Measurements from ENCODE around the gene COG7.
"Not testable (repeated sequence)": the region's sequence is repeated elsewhere in the genome, so short reads cannot be mapped to it uniquely, and the experiment has no call there.

Gene COG7

DNA sequence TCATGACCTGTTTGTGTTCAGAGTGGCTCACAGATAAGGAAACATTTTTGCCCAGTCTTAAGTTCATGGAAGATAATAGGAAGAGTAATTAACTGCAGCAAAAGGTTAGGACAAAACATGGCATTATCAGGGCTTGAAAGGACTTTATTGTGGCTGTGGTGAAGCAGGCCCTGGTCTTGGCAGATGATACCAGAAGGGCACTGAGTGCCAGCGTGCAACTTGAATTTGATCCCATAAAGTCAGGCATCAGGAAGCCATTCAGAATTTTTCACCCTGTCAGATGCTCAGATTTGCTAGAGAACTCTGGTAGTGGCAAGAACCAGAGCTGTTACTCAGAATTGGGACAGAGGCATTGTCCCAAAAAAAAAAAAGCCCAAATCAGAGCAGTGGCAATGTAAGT lies 11.2 kb upstream of the COG7 start:
- no peak for DNase-seq (ENCODE audit: low spot score)
- in situ Hi-C loops (cut with MboI; ENCODE audit: low pct_unique_long_range_greater_than_20kb, low sequenced_read_pairs, unreplicated experiment) = no loop called here
- TF ChIP-seq, protein P1, sequence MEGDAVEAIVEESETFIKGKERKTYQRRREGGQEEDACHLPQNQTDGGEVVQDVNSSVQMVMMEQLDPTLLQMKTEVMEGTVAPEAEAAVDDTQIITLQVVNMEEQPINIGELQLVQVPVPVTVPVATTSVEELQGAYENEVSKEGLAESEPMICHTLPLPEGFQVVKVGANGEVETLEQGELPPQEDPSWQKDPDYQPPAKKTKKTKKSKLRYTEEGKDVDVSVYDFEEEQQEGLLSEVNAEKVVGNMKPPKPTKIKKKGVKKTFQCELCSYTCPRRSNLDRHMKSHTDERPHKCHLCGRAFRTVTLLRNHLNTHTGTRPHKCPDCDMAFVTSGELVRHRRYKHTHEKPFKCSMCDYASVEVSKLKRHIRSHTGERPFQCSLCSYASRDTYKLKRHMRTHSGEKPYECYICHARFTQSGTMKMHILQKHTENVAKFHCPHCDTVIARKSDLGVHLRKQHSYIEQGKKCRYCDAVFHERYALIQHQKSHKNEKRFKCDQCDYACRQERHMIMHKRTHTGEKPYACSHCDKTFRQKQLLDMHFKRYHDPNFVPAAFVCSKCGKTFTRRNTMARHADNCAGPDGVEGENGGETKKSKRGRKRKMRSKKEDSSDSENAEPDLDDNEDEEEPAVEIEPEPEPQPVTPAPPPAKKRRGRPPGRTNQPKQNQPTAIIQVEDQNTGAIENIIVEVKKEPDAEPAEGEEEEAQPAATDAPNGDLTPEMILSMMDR (IDR thresholded peaks at IDR 0.05; ENCODE audit: extremely low read depth, insufficient read depth, missing control alignments) = no peak

DNA sequence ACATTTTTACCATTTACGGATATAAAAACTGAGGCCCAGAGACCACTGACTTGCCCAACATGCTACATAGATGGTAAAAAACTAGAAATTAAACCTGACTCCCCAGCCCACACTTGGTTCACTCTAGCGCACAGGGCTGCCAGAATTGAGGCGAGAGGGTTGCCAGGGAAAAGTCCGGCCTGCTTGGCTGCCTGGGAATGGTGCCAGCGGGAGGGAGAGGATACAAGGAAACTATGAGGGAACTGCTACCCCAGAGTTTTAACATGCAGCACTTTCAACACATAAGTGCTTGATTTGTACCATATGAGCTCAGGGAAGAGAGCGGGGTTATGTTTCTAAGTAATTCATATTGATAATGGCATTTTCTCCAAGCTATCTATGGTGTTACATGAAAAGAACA lies 10.0 kb upstream of the COG7 start:
- DNase-seq (ENCODE audit: low spot score); in situ Hi-C loops (cut with MboI; ENCODE audit: low pct_unique_long_range_greater_than_20kb, low sequenced_read_pairs, unreplicated experiment): not testable (repeated sequence)

DNA sequence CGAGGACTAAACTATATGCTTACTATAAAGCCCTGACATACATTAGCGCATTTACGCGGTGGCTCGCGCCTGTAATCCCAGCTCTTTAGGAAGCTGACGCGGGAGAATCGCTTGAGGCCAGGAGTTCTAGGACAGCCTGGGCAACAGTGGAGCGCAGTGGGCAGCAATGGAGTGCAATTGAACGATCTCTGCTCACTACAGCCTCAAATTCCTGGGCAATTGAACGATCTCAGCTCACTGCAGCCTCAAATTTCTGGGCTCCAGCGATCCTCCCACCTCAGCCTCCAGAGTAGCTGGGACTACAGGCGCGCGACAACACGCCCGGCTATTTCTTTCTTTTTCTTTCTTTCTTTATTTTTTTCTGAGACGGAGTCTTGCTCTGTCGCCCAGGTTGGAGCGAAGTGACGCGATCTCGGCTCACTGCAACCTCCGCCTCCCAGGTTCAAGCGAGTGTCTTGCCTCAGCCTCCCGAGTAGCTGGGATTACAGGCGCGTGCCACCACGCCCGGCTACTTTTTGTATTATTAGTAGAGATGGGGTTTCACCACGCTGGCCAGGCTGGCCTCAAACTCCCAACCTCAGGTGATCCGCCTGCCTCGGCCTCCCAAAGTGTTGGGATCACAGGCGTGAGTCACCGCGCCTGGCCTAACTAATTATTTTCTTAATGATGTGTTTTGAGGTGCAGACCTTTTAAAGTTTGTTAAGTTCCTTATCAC lies 506 bp upstream of the COG7 start:
- in situ Hi-C loops (cut with MboI; ENCODE audit: low pct_unique_long_range_greater_than_20kb, low sequenced_read_pairs, unreplicated experiment) = no loop called here
- TF ChIP-seq, protein P1 (IDR thresholded peaks at IDR 0.05; ENCODE audit: extremely low read depth, insufficient read depth, missing control alignments) = no peak

DNA sequence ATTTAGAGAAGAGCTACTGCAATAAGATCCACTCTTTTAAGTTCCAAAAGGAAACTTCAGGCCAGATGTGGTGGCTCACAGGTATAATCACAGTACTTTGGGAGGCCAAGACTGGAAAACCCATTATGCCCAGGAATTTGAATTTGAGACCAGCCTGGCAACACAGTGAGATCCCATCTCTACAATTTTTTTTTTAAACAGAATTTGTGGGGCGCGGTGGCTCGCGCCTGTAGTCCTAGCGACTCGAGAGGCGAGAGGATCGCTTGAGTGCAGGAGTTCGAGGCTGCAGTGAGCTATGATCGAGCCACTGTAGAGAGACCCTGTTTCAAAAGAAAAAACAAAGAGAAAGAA lies 793 bp downstream of the COG7 start:
- TF ChIP-seq, protein P1 (IDR thresholded peaks at IDR 0.05; ENCODE audit: extremely low read depth, insufficient read depth, missing control alignments) = no peak
- DNase-seq (ENCODE audit: low spot score) = no peak
- in situ Hi-C loops (cut with MboI; ENCODE audit: low pct_unique_long_range_greater_than_20kb, low sequenced_read_pairs, unreplicated experiment) = no loop called here

More for the DNA sequence above, 506 bp upstream of the COG7 start:
- DNase-seq (ENCODE audit: low spot score) = no peak

DNA sequence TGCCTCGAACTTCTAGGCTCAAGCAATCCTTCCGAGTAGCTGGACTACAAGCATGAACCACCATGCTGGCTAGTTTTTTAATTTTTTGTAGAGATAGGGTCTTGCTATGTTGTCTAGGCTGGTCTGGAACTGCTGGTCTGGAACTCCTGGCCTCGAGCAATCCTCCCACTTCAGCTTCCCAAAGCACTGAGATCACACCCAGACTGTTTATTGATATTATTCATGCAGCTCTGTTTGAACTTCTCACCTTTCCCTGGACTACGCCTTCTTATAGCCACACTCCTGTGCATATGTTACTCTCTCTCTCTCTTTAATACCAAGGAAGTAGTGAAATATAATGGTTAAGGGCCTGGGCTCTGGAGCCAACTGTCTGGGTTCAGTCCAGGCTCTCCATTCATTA lies 4.6 kb downstream of the COG7 start:
- in situ Hi-C loops (cut with MboI; ENCODE audit: low pct_unique_long_range_greater_than_20kb, low sequenced_read_pairs, unreplicated experiment) = no loop called here
- TF ChIP-seq, protein P1 (IDR thresholded peaks at IDR 0.05; ENCODE audit: extremely low read depth, insufficient read depth, missing control alignments) = no peak
- DNase-seq (ENCODE audit: low spot score) = no peak

DNA sequence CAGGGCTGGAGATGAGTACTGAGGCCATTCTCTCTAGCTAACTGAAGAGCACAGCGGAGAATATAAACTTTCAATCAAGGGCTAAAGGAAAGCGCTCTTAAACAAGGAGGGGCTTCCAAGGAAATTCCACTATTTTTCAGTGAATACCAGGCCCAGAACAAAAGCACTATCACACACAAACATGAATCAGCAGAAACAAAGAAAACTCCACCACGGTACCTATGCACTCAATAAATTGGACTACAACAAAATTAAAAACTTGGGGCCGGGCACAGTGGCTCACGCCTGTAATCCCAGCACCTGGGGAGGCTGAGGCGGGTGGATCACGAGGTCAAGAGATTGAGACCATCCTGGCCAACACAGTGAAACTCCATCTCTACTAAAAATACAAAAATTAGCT lies 15.4 kb downstream of the COG7 start:
- in situ Hi-C loops (cut with MboI; ENCODE audit: low pct_unique_long_range_greater_than_20kb, low sequenced_read_pairs, unreplicated experiment) = loop anchor here (10.0 kb wide), 1 partner anchor 253 kb away; the partner anchor contains the start of gene SCNN1G
- not testable (repeated sequence) for DNase-seq (ENCODE audit: low spot score)

DNA sequence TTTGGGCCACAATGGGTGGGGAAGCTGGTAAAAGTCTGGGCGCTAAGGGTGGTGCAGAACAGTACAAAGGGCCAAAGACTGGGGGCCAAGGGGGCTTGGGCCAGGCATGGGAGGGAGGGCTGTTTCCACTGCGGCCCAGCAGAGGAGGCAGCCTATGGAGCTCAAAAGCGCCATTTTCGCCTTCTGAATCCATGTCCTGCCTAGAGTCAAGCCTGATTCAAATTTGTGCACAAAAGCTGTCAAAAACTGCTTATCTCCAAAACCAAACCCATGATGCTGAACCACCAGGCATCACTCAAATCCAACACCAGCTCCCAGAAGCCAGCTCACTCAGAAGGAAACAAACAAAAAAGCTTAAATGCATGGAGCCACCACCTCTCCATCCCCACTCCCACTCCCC lies 16.0 kb downstream of the COG7 start:
- in situ Hi-C loops (cut with MboI; ENCODE audit: low pct_unique_long_range_greater_than_20kb, low sequenced_read_pairs, unreplicated experiment) = loop anchor here (10.0 kb wide), 1 partner anchor 252 kb away; the partner anchor contains the start of gene SCNN1G
- TF ChIP-seq, protein P1 (IDR thresholded peaks at IDR 0.05; ENCODE audit: extremely low read depth, insufficient read depth, missing control alignments) = no peak
- no peak for DNase-seq (ENCODE audit: low spot score)

DNA sequence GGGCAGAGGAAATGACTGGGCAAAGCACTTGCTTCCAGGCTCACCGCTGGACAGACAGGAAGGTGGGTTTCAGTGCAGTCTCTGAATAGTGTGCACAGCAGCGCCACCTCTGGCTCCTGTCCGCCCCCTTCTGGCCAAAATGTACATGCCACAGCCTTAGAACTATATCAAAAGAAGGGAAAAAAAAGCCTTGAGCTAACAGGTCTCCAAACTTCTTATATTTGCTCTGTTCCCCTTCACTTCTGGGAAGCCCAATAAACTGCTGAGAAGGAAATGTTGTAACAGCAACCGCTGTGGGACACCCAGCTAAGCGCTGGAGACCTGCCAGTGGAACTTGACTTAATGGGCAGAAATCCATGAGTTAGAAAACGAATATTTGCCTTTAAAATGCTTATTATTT lies 17.5 kb downstream of the COG7 start:
- TF ChIP-seq, protein P1 (IDR thresholded peaks at IDR 0.05; ENCODE audit: extremely low read depth, insufficient read depth, missing control alignments) = peak; percentile 88
- DNase-seq (ENCODE audit: low spot score) = peak; percentile 63
- in situ Hi-C loops (cut with MboI; ENCODE audit: low pct_unique_long_range_greater_than_20kb, low sequenced_read_pairs, unreplicated experiment) = loop anchor here (10.0 kb wide), 1 partner anchor 251 kb away; the partner anchor contains the start of gene SCNN1G

Measured in GM13977 (cell line).